CD14-positive monocyte (primary cell): ENCODE measurements around the gene SRI. TPM values are rescaled to one million over a fixed set of nuclear protein-coding genes. Genes with fewer than 3 reads are reported as not detected.
A peak's percentile ranks its signal among the peaks of the same experiment; 100 is the strongest.

Experiments used
- DNase-seq, 3 donors: peaks; one replicate each; pipeline ENCODE4 v3.0.0-alpha.2; 2011 to 2022
- H2AFZ ChIP-seq: 2 replicates; pipeline ENCODE4 v1.6.0; 2012; ENCODE audit warnings: mild to moderate bottlenecking, low read depth, low read length, inconsistent platforms; ENCODE audit not compliant: insufficient read depth, poor library complexity, severe bottlenecking
- H3K27ac ChIP-seq, 2 donors: 1 replicate in 1 of 2; 2 replicates in 1 of 2; pipeline ENCODE4 v1.5.1; 2012 to 2013; ENCODE audit warnings: low read length in 2 of 2, control low read depth in 1 of 2, inconsistent platforms in 1 of 2, low read depth in 1 of 2, mild to moderate bottlenecking in 1 of 2
- H3K27me3 ChIP-seq, 2 donors: one replicate each; pipeline versions ENCODE4 v1.6.0 to v1.6.1; 2011 to 2013; ENCODE audit warnings: low read length in 2 of 2; ENCODE audit not compliant: control insufficient read depth in 2 of 2, insufficient read depth in 2 of 2
- H3K36me3 ChIP-seq, 2 donors: replicated peaks in 1 of 2; 1 replicate in 1 of 2; 2 replicates in 1 of 2; pipeline versions ENCODE4 v1.5.1 to v1.6.1; 2012 to 2013; ENCODE audit warnings: low read length in 2 of 2, control low read depth in 1 of 2, inconsistent platforms in 1 of 2, mild to moderate bottlenecking in 1 of 2; ENCODE audit not compliant: insufficient read depth in 2 of 2, control insufficient read depth in 1 of 2
- H3K4me1 ChIP-seq, 2 donors: 1 replicate in 1 of 2; 2 replicates in 1 of 2; pipeline versions ENCODE4 v1.5.1 to v1.6.1; 2012 to 2013; ENCODE audit warnings: low read length in 2 of 2, control low read depth in 1 of 2, inconsistent platforms in 1 of 2, mild to moderate bottlenecking in 1 of 2, moderate library complexity in 1 of 2; ENCODE audit not compliant: insufficient read depth in 2 of 2, control insufficient read depth in 1 of 2
- H3K4me2 ChIP-seq: replicated peaks from 2 replicates; pipeline ENCODE3; 2012; ENCODE audit warnings: low read length, moderate library complexity, mild to moderate bottlenecking; ENCODE audit not compliant: poor library complexity, severe bottlenecking; ENCODE audit errors: extremely low read depth
- H3K4me3 ChIP-seq, 3 experiments: fragments of 200-600 bp in 1 of 3; sonication (generic) in 1 of 3; replicated peaks in 1 of 3; 1 replicate in 2 of 3; 2 replicates in 1 of 3; pipeline ENCODE4 v1.5.1; 2011 to 2013; ENCODE audit warnings: low read length in 3 of 3, mild to moderate bottlenecking in 3 of 3, control low read depth in 2 of 3, low read depth in 2 of 3, inconsistent platforms in 1 of 3, moderate library complexity in 1 of 3
- H3K79me2 ChIP-seq: 2 replicates; pipeline ENCODE4 v1.6.0; 2012; ENCODE audit warnings: mild to moderate bottlenecking, control low read depth, inconsistent platforms, low read length, moderate library complexity; ENCODE audit not compliant: insufficient read depth
- H3K9ac ChIP-seq: 2 replicates; pipeline ENCODE4 v1.6.0; 2017; ENCODE audit warnings: low read length, mild to moderate bottlenecking; ENCODE audit not compliant: insufficient read depth, poor library complexity, severe bottlenecking
- H3K9me3 ChIP-seq, 2 donors: replicated peaks in 1 of 2; 1 replicate in 1 of 2; 2 replicates in 1 of 2; pipeline versions ENCODE4 v1.5.1 to v1.6.1; 2012 to 2013; ENCODE audit warnings: low read length in 2 of 2, control low read depth in 1 of 2; ENCODE audit not compliant: control insufficient read depth in 1 of 2, insufficient read depth in 1 of 2
- H4K20me1 ChIP-seq: 2 replicates; pipeline ENCODE4 v1.6.0; 2012; ENCODE audit warnings: mild to moderate bottlenecking, low read length, control low read depth, moderate library complexity; ENCODE audit not compliant: insufficient read depth
- H3K27ac Mint-ChIP-seq, 7 donors: one replicate each; pipeline ENCODE4 v1.8.0; 2020; ENCODE audit warnings: mild to moderate bottlenecking in 7 of 7, mixed read lengths in 7 of 7, moderate library complexity in 6 of 7, inconsistent platforms in 2 of 7
- H3K27me3 Mint-ChIP-seq, 3 donors: one replicate each; pipeline ENCODE4 v1.8.0; 2021 to 2022; ENCODE audit warnings: low read depth in 3 of 3, mild to moderate bottlenecking in 3 of 3, mixed read lengths in 3 of 3, moderate library complexity in 3 of 3, inconsistent platforms in 1 of 3
- H3K36me3 Mint-ChIP-seq, 2 donors: one replicate each; pipeline ENCODE4 v1.8.0; 2020; ENCODE audit warnings: mixed read lengths in 2 of 2, inconsistent platforms in 1 of 2, mild to moderate bottlenecking in 1 of 2
- H3K4me1 Mint-ChIP-seq: one replicate; pipeline ENCODE4 v1.8.0; 2020; ENCODE audit warnings: mild to moderate bottlenecking, mixed read lengths
- H3K4me3 Mint-ChIP-seq, 2 donors: one replicate each; pipeline ENCODE4 v1.8.0; 2020; ENCODE audit warnings: mild to moderate bottlenecking in 2 of 2, mixed read lengths in 2 of 2, moderate library complexity in 1 of 2
- H3K9me3 Mint-ChIP-seq, 7 donors: one replicate each; pipeline ENCODE4 v1.8.0; 2020 to 2022; ENCODE audit warnings: mixed read lengths in 7 of 7, mild to moderate bottlenecking in 6 of 7, moderate library complexity in 6 of 7, inconsistent platforms in 2 of 7
- CTCF ChIP-seq: fragments of 200-600 bp; IDR thresholded peaks from one replicate; pipeline ENCODE4 v1.8.0; 2022; ENCODE audit warnings: antibody characterized with exemption, mild to moderate bottlenecking
- WGBS: methylation state at CpG from one replicate; pipeline ENCODE4 v1.1.5; 2013; ENCODE audit warnings: missing lambda C conversion rate; ENCODE audit not compliant: insufficient coverage; 5-methylcytosine and 5-hydroxymethylcytosine counted together
- intact Hi-C, 2 donors: fragments of 100-400 bp; cut with micrococcal nuclease; formaldehyde crosslinking; loops; one replicate each; pipeline versions ENCODE4 v1.15.0 to v1.15.1; 2023
- polyA plus RNA-seq, 3 donors: library from polyadenylated mRNA; depleted of rRNA in 1 of 3; unstranded in 2 of 3; stranded (reverse) in 1 of 3; fragments of 300-500 nt in 2 of 3; fragments of >200 nt in 1 of 3; fragmentation: Illumina TruSeq in 2 of 3; gene quantifications; 1 replicate in 2 of 3; 2 replicates in 1 of 3; pipeline ENCODE4 v1.2.3, GENCODE V29; 2012 to 2021

The SRI gene
- polyA plus RNA-seq, 3 donors, result 53.0 to 238 (median 216) TPM

- Histone ChIP-seq H2AFZ (no peak overlapping the region), H3K4me2 (no peak overlapping the region), H3K4me3 (no peak overlapping the region), H3K9ac (no peak overlapping the region), H3K27me3 (no peaks in the 10 kb centered on the region), H3K79me2 (no peaks in the 10 kb centered on the region), H3K4me1 (peaks cover 28 to 41% of the 10 kb centered on the region in 2 donors), H4K20me1 (no peaks in the 10 kb centered on the region), H3K27ac (no peak overlapping the region), H3K9me3 (no peaks in the 10 kb centered on the region), H3K36me3 (no peaks in the 10 kb centered on the region)
- DNase-seq, result no peak
- intact Hi-C loops, result loop anchor here in 1 of 2 donors (10.0 kb wide), 1 partner anchor 49 kb away; no protein-coding TSS in a partner anchor
- Mint-ChIP-seq H3K4me1 (peaks cover 27% of the 10 kb centered on the region), H3K36me3 (no peaks in the 10 kb centered on the region), H3K9me3 (peaks cover 0 to 6% (median 0%) of the 10 kb centered on the region in 7 donors), H3K27me3 (peaks cover 0 to 3% (median 1%) of the 10 kb centered on the region in 3 donors), H3K4me3 (no peak overlapping the region), H3K27ac (peak overlapping the region in 3 of 7 donors; percentile 4 to 71 (median 68))
- no peak for TF ChIP-seq CTCF
- no CpG with 5 or more reads among the region's 4 CpGs for WGBS
Observed at GRCh38 chr7:88226201-88226600, 6.4 kb upstream of the SRI start.

GRCh38 chr7:88224601-88225275 is 4.9 kb upstream of the SRI start:
- H3K27me3 ChIP-seq, result no peaks in the 10 kb centered on the region
- H3K9ac ChIP-seq, result no peak overlapping the region
- peaks cover 0 to 3% (median 1%) of the 10 kb centered on the region in 3 donors for H3K27me3 Mint-ChIP-seq
- peak; percentile 42 to 69 (median 47) for DNase-seq
- no peak overlapping the region for H3K4me3 ChIP-seq
- peaks cover under 1% of the 10 kb centered on the region for H3K79me2 ChIP-seq
- H3K4me3 Mint-ChIP-seq, result no peak overlapping the region
- H3K9me3 ChIP-seq, result no peaks in the 10 kb centered on the region
- no peak overlapping the region for H3K27ac ChIP-seq
- peaks cover 0 to 6% (median 0%) of the 10 kb centered on the region in 7 donors for H3K9me3 Mint-ChIP-seq
- H4K20me1 ChIP-seq, result no peaks in the 10 kb centered on the region
- H3K36me3 ChIP-seq, result no peaks in the 10 kb centered on the region
- no peak overlapping the region for H3K4me2 ChIP-seq
- H3K4me1 Mint-ChIP-seq, result peaks cover 37% of the 10 kb centered on the region
- WGBS, result no CpG with 5 or more reads among the region's 2 CpGs
- peak overlapping the region in 4 of 7 donors; percentile 54 to 68 (median 62) for H3K27ac Mint-ChIP-seq
- TF ChIP-seq CTCF, result no peak
- H2AFZ ChIP-seq, result no peak overlapping the region
- no peaks in the 10 kb centered on the region for H3K36me3 Mint-ChIP-seq
- H3K4me1 ChIP-seq, result peaks cover 36 to 52% of the 10 kb centered on the region in 2 donors
- intact Hi-C loops, result loop anchor here in 1 of 2 donors (10.0 kb wide), 1 partner anchor 50 kb away; no protein-coding TSS in a partner anchor
